HG03045 (cell line): ENCODE results near the gene DSCAM.

ENCODE experiments used
- ATAC-seq: cut with Tn5 transposase; IDR thresholded peaks from one replicate; pipeline ENCODE4 v1.9.1; 2021; ENCODE audit warnings: mild to moderate bottlenecking, moderate library complexity; ENCODE audit not compliant: unreplicated experiment

DSCAM gene

GRCh38 chr21:40404396-40404800, 442.6 kb downstream of the DSCAM start:
- no peak for ATAC-seq

GRCh38 chr21:40402884-40403582, 443.9 kb downstream of the DSCAM start:
- ATAC-seq: no peak

GRCh38 chr21:40395732-40396131, 451.2 kb downstream of the DSCAM start:
- ATAC-seq: no peak

GRCh38 chr21:40393066-40393465, 453.9 kb downstream of the DSCAM start:
- ATAC-seq: no peak

GRCh38 chr21:40388046-40388445, 458.9 kb downstream of the DSCAM start:
- ATAC-seq: no peak

- no peak for ATAC-seq
Observed at GRCh38 chr21:40386981-40387747, 459.8 kb downstream of the DSCAM start.

GRCh38 chr21:40386294-40386911, 460.6 kb downstream of the DSCAM start:
- ATAC-seq: no peak

GRCh38 chr21:40385883-40386282, 461.1 kb downstream of the DSCAM start:
- no peak for ATAC-seq

GRCh38 chr21:40383951-40384350, 463.0 kb downstream of the DSCAM start:
- no peak for ATAC-seq

- no peak for ATAC-seq
Observed at GRCh38 chr21:40381111-40381510, 465.8 kb downstream of the DSCAM start.

- ATAC-seq: no peak
Observed at GRCh38 chr21:40379881-40380810, 466.8 kb downstream of the DSCAM start.

GRCh38 chr21:40377135-40377534, 469.8 kb downstream of the DSCAM start:
- ATAC-seq: no peak

GRCh38 chr21:40373761-40374160, 473.2 kb downstream of the DSCAM start:
- no peak for ATAC-seq

- ATAC-seq: no peak
Observed at GRCh38 chr21:40372506-40372905, 474.5 kb downstream of the DSCAM start.

GRCh38 chr21:40371329-40371728, 475.6 kb downstream of the DSCAM start:
- ATAC-seq: no peak

GRCh38 chr21:40356644-40357043, 490.3 kb downstream of the DSCAM start:
- no peak for ATAC-seq

- no peak for ATAC-seq
Observed at GRCh38 chr21:40355076-40355475, 491.9 kb downstream of the DSCAM start.

- ATAC-seq: no peak
Observed at GRCh38 chr21:40351006-40351405, 496.0 kb downstream of the DSCAM start.

GRCh38 chr21:40349591-40349990, 497.4 kb downstream of the DSCAM start:
- no peak for ATAC-seq

GRCh38 chr21:40345711-40346321, 501.1 kb downstream of the DSCAM start:
- no peak for ATAC-seq
